ENCODE data around the gene ASAP2.

Gene ASAP2

GRCh38 chr2:9326975-9327374 lies 120.4 kb downstream of the ASAP2 start:
- H3K9ac ChIP-seq (ENCODE audit: low read depth, low read length) = no peak overlapping the region
- peaks cover 4% of the 10 kb centered on the region; the same call in 1 of the 2 replicates for H3K4me1 ChIP-seq (ENCODE audit: insufficient read depth, low read length)

GRCh38 chr2:9327873-9328352 lies 121.3 kb downstream of the ASAP2 start:
- Histone ChIP-seq H3K27ac (ENCODE audit: low read length) (no peak overlapping the region), H3K9ac (ENCODE audit: low read depth, low read length) (no peak overlapping the region), H3K27me3 (ENCODE audit: insufficient read depth, low read length) (no peaks in the 10 kb centered on the region), H3K9me3 (ENCODE audit: insufficient read depth, low read depth, low read length) (no peaks in the 10 kb centered on the region), H3K4me1 (ENCODE audit: insufficient read depth, low read length) (peaks cover 4% of the 10 kb centered on the region; the same call in 1 of the 2 replicates), H3K4me3 (ENCODE audit: low read length) (no peak overlapping the region), H3K36me3 (ENCODE audit: insufficient read depth, low read depth, low read length) (peaks cover 37% of the 10 kb centered on the region)

More at GRCh38 chr2:9326975-9327374, 120.4 kb downstream of the ASAP2 start:
- Histone ChIP-seq H3K9me3 (ENCODE audit: insufficient read depth, low read depth, low read length) (no peaks in the 10 kb centered on the region), H3K27ac (ENCODE audit: low read length) (no peak overlapping the region), H3K4me3 (ENCODE audit: low read length) (no peak overlapping the region), H3K36me3 (ENCODE audit: insufficient read depth, low read depth, low read length) (peaks cover 37% of the 10 kb centered on the region), H3K27me3 (ENCODE audit: insufficient read depth, low read length) (no peaks in the 10 kb centered on the region)

GRCh38 chr2:9328931-9329330 lies 122.3 kb downstream of the ASAP2 start:
- H3K4me1 ChIP-seq (ENCODE audit: insufficient read depth, low read length) = peaks cover 4% of the 10 kb centered on the region; the same call in 1 of the 2 replicates
- H3K27ac ChIP-seq (ENCODE audit: low read length) = no peak overlapping the region
- H3K9ac ChIP-seq (ENCODE audit: low read depth, low read length) = no peak overlapping the region
- H3K4me3 ChIP-seq (ENCODE audit: low read length) = no peak overlapping the region
- no peaks in the 10 kb centered on the region for H3K9me3 ChIP-seq (ENCODE audit: insufficient read depth, low read depth, low read length)
- peaks cover 29% of the 10 kb centered on the region for H3K36me3 ChIP-seq (ENCODE audit: insufficient read depth, low read depth, low read length)
- no peaks in the 10 kb centered on the region for H3K27me3 ChIP-seq (ENCODE audit: insufficient read depth, low read length)

- Histone ChIP-seq H3K27me3 (ENCODE audit: insufficient read depth, low read length) (no peaks in the 10 kb centered on the region), H3K4me3 (ENCODE audit: low read length) (no peak overlapping the region), H3K27ac (ENCODE audit: low read length) (no peak overlapping the region), H3K36me3 (ENCODE audit: insufficient read depth, low read depth, low read length) (peaks cover 25% of the 10 kb centered on the region), H3K9ac (ENCODE audit: low read depth, low read length) (no peak overlapping the region), H3K9me3 (ENCODE audit: insufficient read depth, low read depth, low read length) (no peaks in the 10 kb centered on the region), H3K4me1 (ENCODE audit: insufficient read depth, low read length) (peaks cover 4% of the 10 kb centered on the region; the same call in 1 of the 2 replicates)
Measured at GRCh38 chr2:9329497-9329896, 122.9 kb downstream of the ASAP2 start.

GRCh38 chr2:9330612-9331270 lies 124.1 kb downstream of the ASAP2 start:
- Histone ChIP-seq H3K27me3 (ENCODE audit: insufficient read depth, low read length) (no peaks in the 10 kb centered on the region), H3K9me3 (ENCODE audit: insufficient read depth, low read depth, low read length) (no peaks in the 10 kb centered on the region), H3K9ac (ENCODE audit: low read depth, low read length) (no peak overlapping the region), H3K4me1 (ENCODE audit: insufficient read depth, low read length) (peaks cover 4% of the 10 kb centered on the region; the same call in 1 of the 2 replicates), H3K4me3 (ENCODE audit: low read length) (no peak overlapping the region), H3K36me3 (ENCODE audit: insufficient read depth, low read depth, low read length) (peaks cover 32% of the 10 kb centered on the region), H3K27ac (ENCODE audit: low read length) (no peak overlapping the region)

GRCh38 chr2:9331704-9332103 lies 125.1 kb downstream of the ASAP2 start:
- Histone ChIP-seq H3K9me3 (ENCODE audit: insufficient read depth, low read depth, low read length) (no peaks in the 10 kb centered on the region), H3K4me1 (ENCODE audit: insufficient read depth, low read length) (peaks cover 1% of the 10 kb centered on the region; the same call in 1 of the 2 replicates), H3K27ac (ENCODE audit: low read length) (no peak overlapping the region), H3K9ac (ENCODE audit: low read depth, low read length) (no peak overlapping the region), H3K4me3 (ENCODE audit: low read length) (no peak overlapping the region), H3K27me3 (ENCODE audit: insufficient read depth, low read length) (no peaks in the 10 kb centered on the region), H3K36me3 (ENCODE audit: insufficient read depth, low read depth, low read length) (peaks cover 32% of the 10 kb centered on the region)

- H3K9ac ChIP-seq (ENCODE audit: low read depth, low read length) = no peak overlapping the region
- no peak overlapping the region for H3K27ac ChIP-seq (ENCODE audit: low read length)
- H3K9me3 ChIP-seq (ENCODE audit: insufficient read depth, low read depth, low read length) = no peaks in the 10 kb centered on the region
- H3K27me3 ChIP-seq (ENCODE audit: insufficient read depth, low read length) = no peaks in the 10 kb centered on the region
- H3K4me1 ChIP-seq (ENCODE audit: insufficient read depth, low read length) = no peaks in the 10 kb centered on the region
- no peak overlapping the region for H3K4me3 ChIP-seq (ENCODE audit: low read length)
- peaks cover 32% of the 10 kb centered on the region for H3K36me3 ChIP-seq (ENCODE audit: insufficient read depth, low read depth, low read length)
Measured at GRCh38 chr2:9332136-9332852, 125.7 kb downstream of the ASAP2 start.

- Histone ChIP-seq H3K36me3 (ENCODE audit: insufficient read depth, low read depth, low read length) (peaks cover 27% of the 10 kb centered on the region), H3K27ac (ENCODE audit: low read length) (no peak overlapping the region), H3K9ac (ENCODE audit: low read depth, low read length) (no peak overlapping the region)
Measured at GRCh38 chr2:9332853-9333245, 126.2 kb downstream of the ASAP2 start.

GRCh38 chr2:9333591-9334171 lies 127.1 kb downstream of the ASAP2 start:
- Histone ChIP-seq H3K9me3 (ENCODE audit: insufficient read depth, low read depth, low read length) (no peaks in the 10 kb centered on the region), H3K27ac (ENCODE audit: low read length) (no peak overlapping the region), H3K9ac (ENCODE audit: low read depth, low read length) (no peak overlapping the region), H3K36me3 (ENCODE audit: insufficient read depth, low read depth, low read length) (peaks cover 25% of the 10 kb centered on the region), H3K4me3 (ENCODE audit: low read length) (no peak overlapping the region), H3K27me3 (ENCODE audit: insufficient read depth, low read length) (no peaks in the 10 kb centered on the region), H3K4me1 (ENCODE audit: insufficient read depth, low read length) (no peaks in the 10 kb centered on the region)

More at GRCh38 chr2:9332853-9333245, 126.2 kb downstream of the ASAP2 start:
- no peaks in the 10 kb centered on the region for H3K9me3 ChIP-seq (ENCODE audit: insufficient read depth, low read depth, low read length)
- no peak overlapping the region for H3K4me3 ChIP-seq (ENCODE audit: low read length)
- no peaks in the 10 kb centered on the region for H3K4me1 ChIP-seq (ENCODE audit: insufficient read depth, low read length)
- H3K27me3 ChIP-seq (ENCODE audit: insufficient read depth, low read length) = no peaks in the 10 kb centered on the region

- H3K9me3 ChIP-seq (ENCODE audit: insufficient read depth, low read depth, low read length) = no peaks in the 10 kb centered on the region
- no peaks in the 10 kb centered on the region for H3K27me3 ChIP-seq (ENCODE audit: insufficient read depth, low read length)
- no peaks in the 10 kb centered on the region for H3K4me1 ChIP-seq (ENCODE audit: insufficient read depth, low read length)
- no peak overlapping the region for H3K4me3 ChIP-seq (ENCODE audit: low read length)
- H3K9ac ChIP-seq (ENCODE audit: low read depth, low read length) = no peak overlapping the region
- H3K27ac ChIP-seq (ENCODE audit: low read length) = no peak overlapping the region
- H3K36me3 ChIP-seq (ENCODE audit: insufficient read depth, low read depth, low read length) = peaks cover 15% of the 10 kb centered on the region
Measured at GRCh38 chr2:9334761-9335160, 128.1 kb downstream of the ASAP2 start.

- H3K4me3 ChIP-seq (ENCODE audit: low read length) = no peak overlapping the region
- peaks cover 12% of the 10 kb centered on the region; the same call in 1 of the 2 replicates for H3K36me3 ChIP-seq (ENCODE audit: insufficient read depth, low read depth, low read length)
- no peaks in the 10 kb centered on the region for H3K27me3 ChIP-seq (ENCODE audit: insufficient read depth, low read length)
- H3K9ac ChIP-seq (ENCODE audit: low read depth, low read length) = no peak overlapping the region
- no peaks in the 10 kb centered on the region for H3K4me1 ChIP-seq (ENCODE audit: insufficient read depth, low read length)
- H3K27ac ChIP-seq (ENCODE audit: low read length) = no peak overlapping the region
- no peaks in the 10 kb centered on the region for H3K9me3 ChIP-seq (ENCODE audit: insufficient read depth, low read depth, low read length)
Measured at GRCh38 chr2:9335322-9335832, 128.8 kb downstream of the ASAP2 start.
